ENCODE results near the gene MYO5B.

- no peak for TF ChIP-seq EZH2 (IDR thresholded peaks at IDR 0.05; ENCODE audit: borderline replicate concordance, insufficient read depth, low read depth, low read length, poor library complexity, severe bottlenecking)
- no peak for TF ChIP-seq CTCF (IDR thresholded peaks at IDR 0.05)
Observed at GRCh38 chr18:50034029-50034428, 160.9 kb downstream of the MYO5B start.

Measured in B cell (primary cell).